ENCODE results near the gene TAL1. TPM values are rescaled to one million over a fixed set of nuclear protein-coding genes. Genes with fewer than 3 reads are reported as not detected.

Gene TAL1
- total and polyA plus RNA-seq, 2 of the 13 experiments (the other 11 are each of a cell fraction or from before 2014, with no cell fraction given), result 0.05 TPM; not detected in 1

Other genes with a start within 250 kb of the TAL1 start
- 0.07 TPM in 1 of 2 replicates, not detected in the other for gene CYP4X1, start 208.6 kb downstream of the TAL1 start, total RNA-seq (2016; rRNA removed; fragmentation: Illumina TruSeq; extraction: Trizol)
- not detected in 2 replicates for gene CYP4X1, start 208.6 kb downstream of the TAL1 start, polyA plus RNA-seq (2011; rRNA removed)
- not detected in 2 replicates for gene CYP4Z1, start 165.0 kb downstream of the TAL1 start, total RNA-seq (2016; rRNA removed; fragmentation: Illumina TruSeq; extraction: Trizol)
- gene CYP4Z1, start 165.0 kb downstream of the TAL1 start, polyA plus RNA-seq (2011; rRNA removed), result not detected in 2 replicates
- not detected in 2 replicates for gene CYP4A22, start 94.8 kb downstream of the TAL1 start, total RNA-seq (2016; rRNA removed; fragmentation: Illumina TruSeq; extraction: Trizol)
- not detected in 2 replicates for gene CYP4A22, start 94.8 kb downstream of the TAL1 start, polyA plus RNA-seq (2011; rRNA removed)
- gene PDZK1IP1, start 42.2 kb downstream of the TAL1 start, total RNA-seq (2016; rRNA removed; fragmentation: Illumina TruSeq; extraction: Trizol), result 0.24 TPM in 1 of 2 replicates, not detected in the other
- gene PDZK1IP1, start 42.2 kb downstream of the TAL1 start, polyA plus RNA-seq (2011; rRNA removed), result 1.6 TPM in 2 replicates
- gene STIL, start 81.9 kb upstream of the TAL1 start, total RNA-seq (2016; rRNA removed; fragmentation: Illumina TruSeq; extraction: Trizol), result 18.6 and 22.8 TPM in 2 replicates
- gene STIL, start 81.9 kb upstream of the TAL1 start, polyA plus RNA-seq (2011; rRNA removed), result 7.9 and 13.7 TPM in 2 replicates
- gene CMPK1, start 101.6 kb upstream of the TAL1 start, total RNA-seq (2016; rRNA removed; fragmentation: Illumina TruSeq; extraction: Trizol), result 92.0 and 134 TPM in 2 replicates
- gene CMPK1, start 101.6 kb upstream of the TAL1 start, polyA plus RNA-seq (2011; rRNA removed), result 26.7 and 38.3 TPM in 2 replicates
- not detected in 2 replicates for gene FOXE3, start 184.1 kb upstream of the TAL1 start, total RNA-seq (2016; rRNA removed; fragmentation: Illumina TruSeq; extraction: Trizol)
- not detected in 2 replicates for gene FOXE3, start 184.1 kb upstream of the TAL1 start, polyA plus RNA-seq (2011; rRNA removed)
- 0.07 and 0.09 TPM in 2 replicates for gene FOXD2, start 205.8 kb upstream of the TAL1 start, total RNA-seq (2016; rRNA removed; fragmentation: Illumina TruSeq; extraction: Trizol)
- gene FOXD2, start 205.8 kb upstream of the TAL1 start, polyA plus RNA-seq (2011; rRNA removed), result 0.01 and 0.03 TPM in 2 replicates